AG10803 (cell line): ENCODE results near the gene MPO.

Source experiments
- DNase-seq: peaks from one replicate; pipeline ENCODE4 v3.0.0; 2010; ENCODE audit warnings: low read depth
- H3K4me3 ChIP-seq: 2 replicates; pipeline ENCODE4 v1.5.1; 2011; ENCODE audit warnings: mild to moderate bottlenecking, low read length, control low read depth
- TF ChIP-seq, protein P1 (sequence below): conservative IDR thresholded peaks from 2 replicates; pipeline ENCODE4 v1.5.1; 2011; ENCODE audit warnings: mild to moderate bottlenecking, low read length, control low read depth, inconsistent platforms

The MPO gene

DNA sequence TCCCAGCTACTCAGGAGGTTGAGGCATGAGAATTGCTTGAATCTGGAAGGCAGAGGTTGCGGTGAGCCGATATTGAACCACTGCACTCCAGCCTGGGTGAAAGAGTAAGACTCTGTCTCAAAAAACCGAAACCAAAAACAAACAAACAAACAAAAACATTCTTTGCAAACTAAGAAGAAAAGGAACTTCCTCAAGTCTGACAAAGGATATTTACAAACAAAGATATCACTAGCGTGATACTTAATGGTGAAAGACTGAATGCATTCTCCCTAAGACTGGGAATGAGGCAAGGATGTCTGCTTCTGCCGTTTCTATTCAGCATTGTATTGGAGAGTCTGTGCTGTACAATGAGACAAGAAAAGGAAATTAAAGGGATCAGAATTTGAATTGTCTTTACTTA, 10.5 kb upstream of the MPO start:
- H3K4me3 ChIP-seq: no peak overlapping the region
- no peak for DNase-seq
- TF ChIP-seq, protein P1, sequence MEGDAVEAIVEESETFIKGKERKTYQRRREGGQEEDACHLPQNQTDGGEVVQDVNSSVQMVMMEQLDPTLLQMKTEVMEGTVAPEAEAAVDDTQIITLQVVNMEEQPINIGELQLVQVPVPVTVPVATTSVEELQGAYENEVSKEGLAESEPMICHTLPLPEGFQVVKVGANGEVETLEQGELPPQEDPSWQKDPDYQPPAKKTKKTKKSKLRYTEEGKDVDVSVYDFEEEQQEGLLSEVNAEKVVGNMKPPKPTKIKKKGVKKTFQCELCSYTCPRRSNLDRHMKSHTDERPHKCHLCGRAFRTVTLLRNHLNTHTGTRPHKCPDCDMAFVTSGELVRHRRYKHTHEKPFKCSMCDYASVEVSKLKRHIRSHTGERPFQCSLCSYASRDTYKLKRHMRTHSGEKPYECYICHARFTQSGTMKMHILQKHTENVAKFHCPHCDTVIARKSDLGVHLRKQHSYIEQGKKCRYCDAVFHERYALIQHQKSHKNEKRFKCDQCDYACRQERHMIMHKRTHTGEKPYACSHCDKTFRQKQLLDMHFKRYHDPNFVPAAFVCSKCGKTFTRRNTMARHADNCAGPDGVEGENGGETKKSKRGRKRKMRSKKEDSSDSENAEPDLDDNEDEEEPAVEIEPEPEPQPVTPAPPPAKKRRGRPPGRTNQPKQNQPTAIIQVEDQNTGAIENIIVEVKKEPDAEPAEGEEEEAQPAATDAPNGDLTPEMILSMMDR: no peak

DNA sequence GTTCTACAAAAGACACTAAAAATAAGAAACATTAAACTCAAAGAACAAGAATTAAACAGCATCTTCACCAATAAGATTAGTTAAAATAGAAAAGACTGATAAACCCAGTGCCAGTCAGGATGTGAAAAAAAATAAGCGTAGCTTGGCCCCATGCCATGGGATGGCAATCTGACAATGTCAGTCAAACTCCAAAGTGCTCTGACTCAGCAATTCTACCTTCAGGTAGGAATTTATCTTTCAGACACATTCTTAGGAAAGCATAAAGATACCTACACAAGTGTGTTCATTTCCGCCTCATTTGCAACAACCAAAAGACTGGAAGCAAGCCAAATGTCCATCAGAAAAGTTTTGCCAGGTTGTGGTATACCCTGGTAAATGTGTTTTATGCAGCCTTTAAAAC, 9.1 kb upstream of the MPO start:
- no peak overlapping the region for H3K4me3 ChIP-seq
- TF ChIP-seq, protein P1: no peak
- DNase-seq: no peak

DNA sequence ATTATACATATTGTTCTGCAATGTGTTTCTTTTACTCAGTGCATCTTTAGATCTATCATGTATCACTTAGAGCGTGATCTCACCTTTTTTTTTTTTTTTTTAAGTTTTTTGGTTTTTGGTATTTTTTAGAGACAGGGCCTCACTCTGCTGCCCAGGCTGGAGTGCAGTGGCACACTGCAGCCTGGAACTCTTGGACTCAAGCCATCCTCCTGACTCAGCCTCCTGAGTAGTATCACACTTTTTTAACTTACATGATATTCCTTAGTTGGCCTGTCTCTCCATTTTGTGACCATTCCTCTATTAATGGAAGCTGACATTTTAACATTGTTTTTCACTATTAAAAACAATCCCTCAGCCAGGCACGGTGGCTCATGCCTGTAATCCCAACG, 4.7 kb upstream of the MPO start:
- TF ChIP-seq, protein P1: no peak
- H3K4me3 ChIP-seq: no peak overlapping the region
- DNase-seq: peak; percentile 13

DNA sequence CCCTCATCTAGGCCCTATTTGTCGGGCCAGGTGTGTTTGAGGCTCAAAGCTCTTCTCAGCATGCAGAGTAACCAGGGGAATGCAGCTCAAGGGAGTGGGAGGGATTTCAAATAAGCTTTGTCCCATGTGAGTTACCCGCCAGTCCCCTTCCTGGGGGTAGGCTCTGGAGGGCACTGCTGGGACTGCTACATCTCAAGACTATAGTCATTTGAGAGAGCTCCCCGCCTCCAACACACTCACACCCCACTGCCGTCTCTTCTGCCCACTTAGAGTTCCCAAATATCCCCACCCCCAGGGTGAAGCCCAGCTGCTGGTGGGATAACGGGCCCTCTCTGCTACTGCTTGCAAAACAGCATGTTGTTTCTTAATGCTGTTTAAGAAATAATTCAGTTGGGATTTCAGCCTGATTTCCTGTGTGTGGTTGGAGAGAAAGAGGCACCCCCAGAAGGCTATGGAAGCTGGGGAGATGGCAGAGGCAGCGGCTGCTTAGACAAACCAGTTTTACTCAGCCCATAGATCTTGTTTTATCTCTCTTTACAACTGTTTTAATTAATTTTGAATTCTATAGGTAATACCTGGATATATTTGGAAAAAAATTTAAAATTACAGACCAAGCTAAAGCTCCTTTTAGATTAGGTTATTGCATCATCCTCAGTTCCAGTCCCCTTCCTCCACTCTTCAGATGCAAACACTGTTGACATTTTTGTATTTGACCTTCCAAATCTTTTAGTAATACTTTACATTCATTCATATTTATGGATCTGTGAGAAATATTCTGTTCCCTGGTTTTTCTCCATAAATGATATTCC, 4.1 kb upstream of the MPO start:
- no peak overlapping the region for H3K4me3 ChIP-seq
- DNase-seq: no peak
- TF ChIP-seq, protein P1: no peak

DNA sequence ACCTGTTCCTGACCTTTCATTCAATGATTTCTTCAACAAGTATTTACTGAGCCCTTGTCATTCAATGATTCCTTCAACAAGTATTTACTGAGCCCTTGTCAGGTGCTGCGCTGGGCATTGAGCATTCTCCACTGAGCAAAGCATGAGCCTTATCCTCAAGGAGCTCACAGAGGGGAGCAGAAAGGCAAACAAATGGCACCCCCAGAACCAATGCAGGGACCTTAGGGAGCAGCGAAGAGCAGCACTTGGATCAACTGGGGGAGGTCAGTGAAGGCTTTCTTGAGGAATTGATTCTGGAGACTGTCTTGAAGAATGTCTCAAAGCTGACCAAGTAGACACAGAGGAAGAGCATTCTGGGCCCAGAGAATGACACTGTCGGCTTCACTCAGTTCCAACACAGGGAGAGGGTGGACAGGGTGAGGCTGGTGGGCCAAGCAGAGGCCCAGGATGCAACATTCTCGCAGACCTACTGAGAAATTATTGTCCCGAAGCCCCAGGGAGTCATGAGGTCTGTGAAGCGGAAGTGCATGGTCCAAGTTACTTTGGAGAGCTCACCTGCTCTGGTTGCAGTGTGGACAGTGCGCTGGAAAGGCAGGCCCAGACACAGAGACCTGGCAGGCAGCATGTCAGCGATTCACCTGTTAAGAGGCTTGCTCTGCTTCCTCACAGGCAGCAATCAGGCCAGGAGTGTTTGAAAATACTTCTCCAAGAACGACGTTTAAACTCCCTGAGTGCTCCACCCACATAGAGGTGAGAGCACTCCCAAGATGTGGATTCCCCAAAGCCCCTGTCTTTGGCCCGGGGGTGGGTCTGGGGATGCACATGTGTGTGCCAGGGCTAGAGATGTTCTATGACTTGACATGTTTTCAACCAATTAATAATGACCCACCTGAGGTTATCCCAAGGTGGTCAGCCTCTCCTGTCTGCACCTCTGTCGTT, 3.2 kb upstream of the MPO start:
- no peak for DNase-seq
- no peak overlapping the region for H3K4me3 ChIP-seq
- TF ChIP-seq, protein P1: no peak

DNA sequence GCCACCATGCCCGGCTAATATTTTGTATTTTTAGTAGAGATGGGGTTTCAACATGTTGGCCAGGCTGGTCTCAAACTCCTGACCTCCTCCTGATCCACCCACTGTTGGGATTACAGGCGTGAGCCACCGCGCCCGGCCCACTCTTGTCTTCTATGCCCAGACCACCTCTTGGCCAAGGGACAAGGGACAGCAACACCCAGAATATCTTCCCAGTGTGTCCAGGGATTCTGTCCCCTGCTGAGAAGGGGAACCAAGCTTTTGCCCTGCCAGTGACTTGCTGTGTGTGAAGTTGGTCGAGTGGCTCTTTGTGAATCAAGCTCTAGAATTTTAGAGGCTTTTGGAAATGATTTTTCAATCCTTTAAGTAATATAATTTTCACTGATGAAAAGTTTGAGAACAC, 1.7 kb upstream of the MPO start:
- TF ChIP-seq, protein P1: no peak
- no peak overlapping the region for H3K4me3 ChIP-seq
- no peak for DNase-seq
